22Rv1 (cell line): Measurements from ENCODE around the gene UHRF1.

Source experiments
- ZFX ChIP-seq: fragments of 450-650 bp; IDR thresholded peaks from 2 replicates; pipeline ENCODE4 v1.6.1; 2017; ENCODE audit warnings: antibody characterized with exemption, borderline replicate concordance
- TF ChIP-seq, protein P1 (sequence below): fragments of 450-650 bp; IDR thresholded peaks from 2 replicates; pipeline ENCODE4 v1.5.1; 2017; ENCODE audit warnings: mild to moderate bottlenecking

DNA sequence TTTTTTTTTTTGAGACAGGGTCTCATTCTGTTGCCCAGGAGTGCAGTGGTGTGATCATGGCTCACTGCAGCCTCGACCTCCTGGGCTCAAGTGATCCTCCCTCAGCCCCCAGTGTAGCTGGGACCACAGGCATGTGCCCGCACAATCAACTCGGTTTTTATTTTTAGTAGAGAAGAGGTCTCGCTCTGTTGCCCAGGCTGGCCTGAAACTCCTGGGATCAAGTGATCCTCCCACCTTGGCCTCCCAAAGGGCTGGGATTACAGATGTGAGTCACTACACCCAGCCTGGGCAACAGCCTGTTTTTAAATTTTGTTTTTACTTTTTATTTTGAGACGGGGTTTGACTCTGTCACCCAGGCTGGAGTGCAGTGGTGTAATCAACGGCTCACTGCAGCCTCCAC, 57.3 kb downstream of the UHRF1 start:
- TF ChIP-seq, protein P1, sequence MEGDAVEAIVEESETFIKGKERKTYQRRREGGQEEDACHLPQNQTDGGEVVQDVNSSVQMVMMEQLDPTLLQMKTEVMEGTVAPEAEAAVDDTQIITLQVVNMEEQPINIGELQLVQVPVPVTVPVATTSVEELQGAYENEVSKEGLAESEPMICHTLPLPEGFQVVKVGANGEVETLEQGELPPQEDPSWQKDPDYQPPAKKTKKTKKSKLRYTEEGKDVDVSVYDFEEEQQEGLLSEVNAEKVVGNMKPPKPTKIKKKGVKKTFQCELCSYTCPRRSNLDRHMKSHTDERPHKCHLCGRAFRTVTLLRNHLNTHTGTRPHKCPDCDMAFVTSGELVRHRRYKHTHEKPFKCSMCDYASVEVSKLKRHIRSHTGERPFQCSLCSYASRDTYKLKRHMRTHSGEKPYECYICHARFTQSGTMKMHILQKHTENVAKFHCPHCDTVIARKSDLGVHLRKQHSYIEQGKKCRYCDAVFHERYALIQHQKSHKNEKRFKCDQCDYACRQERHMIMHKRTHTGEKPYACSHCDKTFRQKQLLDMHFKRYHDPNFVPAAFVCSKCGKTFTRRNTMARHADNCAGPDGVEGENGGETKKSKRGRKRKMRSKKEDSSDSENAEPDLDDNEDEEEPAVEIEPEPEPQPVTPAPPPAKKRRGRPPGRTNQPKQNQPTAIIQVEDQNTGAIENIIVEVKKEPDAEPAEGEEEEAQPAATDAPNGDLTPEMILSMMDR, result no peak
- no peak for TF ChIP-seq ZFX
